ENCODE results near the gene IL15RA. TPM values are rescaled to one million over a fixed set of nuclear protein-coding genes. Genes with fewer than 3 reads are reported as not detected.
"Not testable (repeated sequence)": the region's sequence is repeated elsewhere in the genome, so short reads cannot be mapped to it uniquely, and the experiment has no call there.

IL15RA gene
- total RNA-seq, 1 donor from 2014 or later: 41.0 TPM

DNA sequence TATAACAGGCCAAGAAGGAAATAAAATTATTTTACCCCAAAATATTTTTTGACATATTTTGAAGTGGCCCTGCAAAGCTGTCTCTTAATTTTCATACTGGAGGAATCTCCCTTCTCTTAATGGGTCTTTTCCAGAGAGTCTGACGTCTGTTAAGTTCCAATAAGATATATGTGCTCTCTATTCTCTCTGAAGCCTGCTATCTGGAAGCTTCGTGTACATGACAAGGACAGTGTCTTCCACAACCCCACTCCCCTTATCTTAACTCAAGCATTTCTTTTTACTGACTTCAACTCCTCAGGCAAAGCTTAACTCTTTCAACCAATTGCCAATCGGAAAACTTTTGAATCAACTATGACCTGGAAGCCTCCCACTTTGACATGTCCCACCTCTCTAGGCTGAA is 29.2 kb upstream of the IL15RA start:
- intact Hi-C loops (cut with DNase I): no loop called here
- TF ChIP-seq, protein P1, sequence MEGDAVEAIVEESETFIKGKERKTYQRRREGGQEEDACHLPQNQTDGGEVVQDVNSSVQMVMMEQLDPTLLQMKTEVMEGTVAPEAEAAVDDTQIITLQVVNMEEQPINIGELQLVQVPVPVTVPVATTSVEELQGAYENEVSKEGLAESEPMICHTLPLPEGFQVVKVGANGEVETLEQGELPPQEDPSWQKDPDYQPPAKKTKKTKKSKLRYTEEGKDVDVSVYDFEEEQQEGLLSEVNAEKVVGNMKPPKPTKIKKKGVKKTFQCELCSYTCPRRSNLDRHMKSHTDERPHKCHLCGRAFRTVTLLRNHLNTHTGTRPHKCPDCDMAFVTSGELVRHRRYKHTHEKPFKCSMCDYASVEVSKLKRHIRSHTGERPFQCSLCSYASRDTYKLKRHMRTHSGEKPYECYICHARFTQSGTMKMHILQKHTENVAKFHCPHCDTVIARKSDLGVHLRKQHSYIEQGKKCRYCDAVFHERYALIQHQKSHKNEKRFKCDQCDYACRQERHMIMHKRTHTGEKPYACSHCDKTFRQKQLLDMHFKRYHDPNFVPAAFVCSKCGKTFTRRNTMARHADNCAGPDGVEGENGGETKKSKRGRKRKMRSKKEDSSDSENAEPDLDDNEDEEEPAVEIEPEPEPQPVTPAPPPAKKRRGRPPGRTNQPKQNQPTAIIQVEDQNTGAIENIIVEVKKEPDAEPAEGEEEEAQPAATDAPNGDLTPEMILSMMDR (IDR thresholded peaks at IDR 0.05): no peak
- TF ChIP-seq POLR2AphosphoS5 (IDR thresholded peaks at IDR 0.05; ENCODE audit: insufficient read depth in 1 of 2, low read depth in 1 of 2): no peak
- no peaks in the 10 kb centered on the region for H3K36me3 ChIP-seq
- peak overlapping the region; percentile 74 for H3K27ac ChIP-seq
- no peaks in the 10 kb centered on the region for H3K9me3 ChIP-seq
- no peak overlapping the region for H3K4me3 ChIP-seq
- peaks cover 11% of the 10 kb centered on the region for H3K4me1 ChIP-seq
- H3K27me3 ChIP-seq: no peaks in the 10 kb centered on the region
- DNase-seq (ENCODE audit: extremely low spot score in 2 of 2): no peak

DNA sequence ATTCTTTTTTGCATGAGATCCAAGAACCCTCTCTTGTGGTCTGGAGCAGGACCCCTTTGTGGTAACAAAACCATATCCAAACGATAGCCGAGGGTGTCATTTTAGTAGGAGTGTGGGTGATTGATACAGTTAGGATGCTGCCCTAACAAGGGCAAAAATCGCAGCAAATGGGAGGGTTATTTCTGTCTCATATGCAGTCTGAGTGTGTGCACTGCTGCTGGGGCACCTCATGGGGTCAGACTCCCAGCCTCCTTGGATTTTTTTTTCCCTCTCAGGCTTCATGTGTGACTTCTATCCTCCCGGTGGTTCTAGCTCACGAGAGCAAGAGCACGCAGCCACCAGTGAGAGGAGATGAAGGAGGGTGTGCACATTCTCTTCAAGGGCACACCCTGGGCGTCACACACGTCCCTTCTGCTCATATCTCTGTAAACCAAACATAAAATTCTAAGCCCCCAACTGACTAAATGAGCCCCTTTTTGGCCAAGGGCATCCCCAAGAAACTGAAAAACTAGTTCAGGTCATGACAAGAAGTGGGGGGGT is 28.6 kb upstream of the IL15RA start:
- no peaks in the 10 kb centered on the region for H3K36me3 ChIP-seq
- no peaks in the 10 kb centered on the region for H3K27me3 ChIP-seq
- H3K4me1 ChIP-seq: peaks cover 11% of the 10 kb centered on the region
- H3K9me3 ChIP-seq: no peaks in the 10 kb centered on the region
- no peak overlapping the region for H3K4me3 ChIP-seq
- intact Hi-C loops (cut with DNase I): no loop called here
- no peak for DNase-seq (ENCODE audit: extremely low spot score in 2 of 2)
- peak overlapping the region; percentile 63 for H3K27ac ChIP-seq
- no peak for TF ChIP-seq POLR2AphosphoS5 (IDR thresholded peaks at IDR 0.05; ENCODE audit: insufficient read depth in 1 of 2, low read depth in 1 of 2)
- TF ChIP-seq POLR2A (IDR thresholded peaks at IDR 0.05): no peak
- TF ChIP-seq, protein P1 (IDR thresholded peaks at IDR 0.05): no peak

DNA sequence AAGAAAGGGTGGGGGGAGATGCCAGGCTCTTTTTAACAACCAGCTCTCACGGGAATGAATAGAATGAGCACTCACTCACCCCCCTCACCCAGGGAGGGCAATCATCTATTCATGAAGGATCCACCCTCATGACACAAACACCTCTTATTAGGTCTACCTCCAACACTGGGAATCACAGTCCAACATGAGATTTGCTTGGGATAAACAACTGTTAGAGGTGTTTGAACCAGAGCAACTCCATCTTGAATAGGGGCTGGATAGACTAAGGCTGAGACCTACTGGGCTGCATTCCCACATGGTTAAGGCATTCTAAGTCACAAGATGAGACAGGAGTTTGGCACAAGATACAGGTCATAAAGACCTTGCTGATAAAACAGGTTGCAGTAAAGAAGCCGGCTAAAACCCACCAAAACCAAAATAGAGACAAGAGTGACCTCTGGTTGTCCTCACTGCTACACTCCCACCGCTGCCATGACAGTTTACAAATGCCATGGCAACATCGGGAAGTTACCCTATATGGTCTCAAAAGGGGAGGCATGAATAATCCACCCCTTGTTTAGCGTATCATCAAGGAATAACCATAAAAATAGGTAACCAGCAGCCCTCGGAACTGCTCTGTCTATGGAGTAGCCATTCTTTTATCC is 27.9 kb upstream of the IL15RA start:
- DNase-seq (ENCODE audit: extremely low spot score in 2 of 2); H3K4me3 ChIP-seq; H3K27me3 ChIP-seq; H3K9me3 ChIP-seq; H3K36me3 ChIP-seq; intact Hi-C loops (cut with DNase I): not testable (repeated sequence)
- Histone ChIP-seq H3K27ac (peak overlapping the region; percentile 33), H3K4me1 (peaks cover 11% of the 10 kb centered on the region)

DNA sequence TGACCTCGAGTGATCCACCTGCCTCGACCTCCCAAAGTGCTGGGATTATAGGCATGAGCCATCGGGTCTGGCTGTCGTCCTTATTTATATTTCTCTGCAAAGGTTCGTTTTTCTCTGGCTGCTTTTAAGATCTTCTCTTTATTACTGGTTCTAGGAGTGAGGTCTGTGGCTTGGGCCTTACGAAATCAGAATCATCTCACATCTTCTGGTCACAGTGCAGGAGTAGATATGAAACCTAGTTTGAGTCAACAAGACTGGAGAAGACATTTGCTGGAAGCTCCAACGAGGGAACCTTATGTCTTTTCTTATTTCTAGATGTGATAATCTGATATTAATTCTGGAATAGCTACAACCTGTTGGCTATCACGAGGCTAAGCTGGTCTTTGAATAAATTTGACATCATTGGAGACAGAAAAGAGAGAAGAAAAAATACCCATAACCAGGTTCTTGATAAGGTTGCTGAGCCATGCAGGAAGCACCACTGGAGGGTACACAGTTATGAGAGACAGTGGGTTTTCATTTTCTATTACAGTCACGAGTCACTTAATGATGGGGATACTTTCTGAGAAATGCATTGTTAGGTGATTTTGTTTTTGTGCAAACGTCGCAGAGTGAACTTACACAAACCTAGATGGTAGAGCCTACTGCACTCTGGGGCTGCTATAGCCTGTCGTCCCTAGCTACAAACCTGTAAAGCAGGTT is 25.6 kb upstream of the IL15RA start:
- no peaks in the 10 kb centered on the region for H3K9me3 ChIP-seq

DNA sequence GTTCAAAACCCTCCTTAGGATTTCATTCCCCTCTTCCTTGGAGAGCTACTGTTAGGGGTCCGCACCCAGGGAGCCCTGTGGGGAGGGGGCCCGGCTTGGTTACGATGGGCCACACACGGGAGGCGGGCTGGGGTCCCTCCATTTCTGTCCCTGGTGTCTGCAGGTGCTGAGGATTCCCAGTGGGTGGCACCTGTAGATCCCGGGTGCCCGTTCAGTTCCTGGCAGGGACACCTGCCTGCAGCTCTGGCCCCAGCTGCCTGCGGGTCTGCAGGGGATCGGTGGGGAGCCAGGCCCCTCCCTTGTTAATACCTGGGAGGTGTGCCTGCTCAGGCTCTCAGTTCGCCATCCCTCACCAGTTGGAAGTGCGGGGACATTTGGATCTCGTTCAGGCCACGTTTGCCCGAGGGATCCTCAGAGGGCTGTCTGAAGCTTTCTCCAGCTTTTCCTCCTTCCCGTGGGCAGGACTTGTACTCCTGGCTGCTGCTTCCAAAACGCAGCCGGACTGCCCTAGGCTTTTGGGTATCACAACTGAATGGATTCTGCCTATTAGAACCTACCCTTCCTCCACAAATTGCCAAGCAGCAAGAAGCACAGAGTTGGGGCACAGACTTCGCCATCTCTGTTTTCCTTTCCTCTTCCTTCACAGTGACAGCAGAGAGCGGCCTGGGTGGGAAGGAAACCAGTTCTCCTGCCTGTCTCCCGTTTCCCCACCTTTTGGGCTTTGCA is 22.3 kb upstream of the IL15RA start:
- no peak for TF ChIP-seq POLR2AphosphoS5 (IDR thresholded peaks at IDR 0.05; ENCODE audit: insufficient read depth in 1 of 2, low read depth in 1 of 2)
- TF ChIP-seq, protein P1 (IDR thresholded peaks at IDR 0.05): no peak
- TF ChIP-seq POLR2A (IDR thresholded peaks at IDR 0.05): no peak
- DNase-seq (ENCODE audit: extremely low spot score in 2 of 2): peak in 1 of 2 donors; percentile 77
- Histone ChIP-seq H3K9me3 (no peaks in the 10 kb centered on the region), H3K27ac (no peak overlapping the region), H3K36me3 (no peaks in the 10 kb centered on the region), H3K4me1 (no peaks in the 10 kb centered on the region), H3K27me3 (no peaks in the 10 kb centered on the region), H3K4me3 (no peak overlapping the region)
- intact Hi-C loops (cut with DNase I): no loop called here

More for the DNA sequence above, 25.6 kb upstream of the IL15RA start:
- DNase-seq (ENCODE audit: extremely low spot score in 2 of 2): peak in 1 of 2 donors; percentile 29
- Histone ChIP-seq H3K27ac (no peak overlapping the region), H3K36me3 (no peaks in the 10 kb centered on the region), H3K4me1 (peaks cover 2% of the 10 kb centered on the region), H3K4me3 (no peak overlapping the region), H3K27me3 (no peaks in the 10 kb centered on the region)
- TF ChIP-seq POLR2AphosphoS5 (IDR thresholded peaks at IDR 0.05; ENCODE audit: insufficient read depth in 1 of 2, low read depth in 1 of 2) (no peak), POLR2A (IDR thresholded peaks at IDR 0.05) (no peak)
- TF ChIP-seq, protein P1 (IDR thresholded peaks at IDR 0.05): no peak
- intact Hi-C loops (cut with DNase I): no loop called here
